K562 (cell line): ENCODE data around the gene CITED2. TPM values are rescaled to one million over a fixed set of nuclear protein-coding genes. Genes with fewer than 3 reads are reported as not detected.

Experiments
- CBX8 ChIP-seq: fragments of 200-600 bp; sonication (generic); IDR thresholded peaks from 2 replicates; pipeline ENCODE4 v1.6.1; 2012; ENCODE audit warnings: borderline replicate concordance, mixed run types, low read depth, mild to moderate bottlenecking, moderate library complexity, mixed read lengths, low read length, control low read depth, inconsistent platforms; ENCODE audit not compliant: poor library complexity, severe bottlenecking; ENCODE audit errors: extremely low read depth
- DPF2 ChIP-seq: fragments of 450-650 bp; IDR thresholded peaks from 2 replicates; pipeline ENCODE4 v1.6.1; 2016
- ELF4 ChIP-seq: fragments of 450-650 bp; formaldehyde crosslinking; IDR thresholded peaks from 2 replicates; pipeline ENCODE4 v1.4.0; 2022; ENCODE audit warnings: missing genetic modification characterization
- HNRNPL ChIP-seq: fragments of 200-400 bp; formaldehyde crosslinking; IDR thresholded peaks from 2 replicates; pipeline ENCODE4 v1.6.1; 2017; ENCODE audit warnings: low read depth, mild to moderate bottlenecking, low read length
- MAFG ChIP-seq: fragments of 450-650 bp; conservative IDR thresholded peaks from 2 replicates; pipeline ENCODE4 v1.6.1; 2016; ENCODE audit warnings: missing genetic modification characterization, missing compliant biosample characterization
- MEIS2 ChIP-seq: fragments of 450-650 bp; IDR thresholded peaks from 2 replicates; pipeline ENCODE4 v1.6.1; 2014; ENCODE audit warnings: mild to moderate bottlenecking; ENCODE audit not compliant: partially characterized antibody
- NCOA1 ChIP-seq: fragments of 450-650 bp; IDR thresholded peaks from 2 replicates; pipeline ENCODE4 v1.6.1; 2016; ENCODE audit warnings: low read depth
- PHTF2 ChIP-seq: fragments of 250-450 bp; sonication (Bioruptor Pico); IDR thresholded peaks from 2 replicates; pipeline ENCODE4 v1.5.0; 2021; ENCODE audit warnings: mild to moderate bottlenecking
- POLR2A ChIP-seq: fragments of 450-650 bp; conservative IDR thresholded peaks from 2 replicates; pipeline ENCODE4 v1.6.1; 2016
- RBM15 ChIP-seq: fragments of 200-400 bp; formaldehyde crosslinking; IDR thresholded peaks from 2 replicates; pipeline ENCODE4 v1.6.1; 2018; ENCODE audit warnings: mild to moderate bottlenecking, low read length, moderate library complexity; ENCODE audit not compliant: insufficient read depth
- SIRT6 ChIP-seq: IDR thresholded peaks from one replicate; pipeline ENCODE4 v1.6.1; 2012; ENCODE audit warnings: low read depth, mild to moderate bottlenecking, control low read depth, inconsistent platforms, low read length, moderate library complexity
- SOX6 ChIP-seq: fragments of 450-650 bp; IDR thresholded peaks from 2 replicates; pipeline ENCODE4 v1.6.1; 2014; ENCODE audit warnings: mild to moderate bottlenecking
- SPI1 ChIP-seq: IDR thresholded peaks from 2 replicates; pipeline ENCODE4 v1.6.1; 2011; ENCODE audit warnings: low read depth, low read length, control low read depth, borderline replicate concordance
- TBL1XR1 ChIP-seq, 2 experiments: IDR thresholded peaks; 2 replicates each; pipeline ENCODE4 v1.6.1; 2012; ENCODE audit warnings: improper control_type of control experiment in 2 of 2, low read length in 2 of 2, mild to moderate bottlenecking in 1 of 2
- YBX1 ChIP-seq: fragments of 450-650 bp; IDR thresholded peaks from 2 replicates; pipeline ENCODE4 v1.7.1; 2016; ENCODE audit warnings: mild to moderate bottlenecking
- ZFPM2 ChIP-seq: fragments of 250-450 bp; sonication (Bioruptor Pico); IDR thresholded peaks from 2 replicates; pipeline ENCODE4 v1.5.1; 2022; ENCODE audit warnings: mild to moderate bottlenecking
- ZNF212 ChIP-seq: fragments of 450-650 bp; formaldehyde crosslinking; IDR thresholded peaks from 2 replicates; pipeline ENCODE4 v1.4.0; 2020; ENCODE audit warnings: mild to moderate bottlenecking
- ZNF316 ChIP-seq: fragments of 450-650 bp; IDR thresholded peaks from 2 replicates; pipeline ENCODE4 v1.6.1; 2016
- ZNF551 ChIP-seq: fragments of 250-450 bp; sonication (Bioruptor Pico); IDR thresholded peaks from 2 replicates; pipeline ENCODE4 v1.5.0; 2021; ENCODE audit warnings: mild to moderate bottlenecking, moderate library complexity
- ZNF644 ChIP-seq: fragments of 200-800 bp; sonication (Bioruptor generic); IDR thresholded peaks from 2 replicates; pipeline ENCODE4 v1.6.1; 2016; ENCODE audit warnings: low read depth, missing genetic modification characterization, missing compliant biosample characterization
- polyA plus RNA-seq, 8 experiments: library from polyadenylated mRNA; depleted of rRNA in 4 of 8; stranded (reverse) in 5 of 8; unstranded in 3 of 8; fragments of >200 nt; fragmentation: Nextera tagmentation in 2 of 8; fragmentation: Illumina TruSeq in 1 of 8; extraction: Ambion mirVana in 2 of 8; extraction: Trizol in 1 of 8; gene quantifications; 2 replicates each; pipeline versions ENCODE4 v1.2.1 to v1.2.3, GENCODE V29; 2011 to 2014; ENCODE audit warnings: inconsistent platforms in 1 of 8, missing spikeins in 1 of 8
- total RNA-seq, 7 experiments: library from RNA; depleted of rRNA in 6 of 7; stranded (reverse); fragments of >200 nt in 6 of 7; fragmentation: Illumina TruSeq in 2 of 7; extraction: Trizol in 2 of 7; gene quantifications; 2 replicates each; pipeline versions ENCODE4 v1.2.1 to v1.2.3, GENCODE V29; 2011 to 2021; ENCODE audit warnings: low replicate concordance in 1 of 7
- TF ChIP-seq, protein P1 (sequence below): fragments of 450-650 bp; IDR thresholded peaks from 2 replicates; pipeline ENCODE4 v1.7.0; 2016; ENCODE audit warnings: borderline replicate concordance
- TF ChIP-seq, protein P2 (sequence below): fragments of 450-650 bp; formaldehyde crosslinking; IDR thresholded peaks from 2 replicates; pipeline ENCODE4 v1.4.0; 2020; ENCODE audit warnings: mild to moderate bottlenecking, moderate library complexity
- TF ChIP-seq, protein P3 (sequence below), 2 experiments: fragments of 200-800 bp in 1 of 2; sonication (Bioruptor generic) in 1 of 2; sonication (generic) in 1 of 2; formaldehyde crosslinking in 1 of 2; IDR thresholded peaks in 1 of 2; conservative IDR thresholded peaks in 1 of 2; 2 replicates each; pipeline versions ENCODE4 v1.5.0 to v1.6.1; 2016 to 2020; ENCODE audit warnings: missing compliant biosample characterization in 1 of 2, missing genetic modification characterization in 1 of 2, missing genetic modification reagents in 1 of 2

CITED2 gene
- total and polyA plus RNA-seq, 9 of the 15 experiments (the other 6 are each of a cell fraction or from before 2014, with no cell fraction given) = 0.21 to 86.1 (median 17.5) TPM

DNA sequence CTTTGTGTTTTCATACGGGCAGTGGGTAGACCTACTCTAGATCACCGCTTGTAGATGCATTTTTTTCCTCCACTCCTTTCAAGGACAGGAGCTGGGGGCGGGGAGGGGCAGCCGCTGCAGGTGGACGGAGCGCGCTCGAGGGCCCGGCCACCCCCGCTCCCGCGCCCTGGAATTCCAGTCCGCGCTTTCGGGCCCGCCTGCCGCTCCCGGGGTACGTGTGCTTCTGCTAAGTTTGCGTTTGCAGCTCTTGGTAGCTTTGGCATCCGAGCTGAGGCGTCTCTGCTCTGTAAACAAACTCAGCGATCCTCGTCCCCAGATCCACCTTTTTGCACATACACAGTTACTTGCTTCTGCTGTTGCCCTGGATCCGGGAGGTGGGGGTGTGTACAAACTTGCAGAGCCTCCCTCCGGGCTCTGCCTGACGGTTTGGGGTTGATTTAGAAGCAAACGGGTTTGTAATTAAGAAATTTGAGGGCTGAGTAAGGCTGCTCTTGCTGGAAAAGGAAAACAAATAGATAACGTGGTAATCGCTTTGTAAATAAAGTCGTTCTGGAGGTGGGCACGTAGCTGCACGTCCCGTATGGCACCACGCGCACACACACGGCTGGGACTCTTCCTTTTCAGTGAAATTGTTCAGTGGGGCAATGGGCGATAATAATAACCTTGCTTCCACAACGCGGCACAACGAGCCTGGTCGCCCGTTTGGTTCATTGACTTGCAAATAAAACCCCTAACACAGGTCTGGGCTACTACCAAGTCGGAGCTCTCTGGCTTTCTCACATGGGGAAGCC, 973 bp upstream of the CITED2 start (continued):
- TF ChIP-seq, protein P1, sequence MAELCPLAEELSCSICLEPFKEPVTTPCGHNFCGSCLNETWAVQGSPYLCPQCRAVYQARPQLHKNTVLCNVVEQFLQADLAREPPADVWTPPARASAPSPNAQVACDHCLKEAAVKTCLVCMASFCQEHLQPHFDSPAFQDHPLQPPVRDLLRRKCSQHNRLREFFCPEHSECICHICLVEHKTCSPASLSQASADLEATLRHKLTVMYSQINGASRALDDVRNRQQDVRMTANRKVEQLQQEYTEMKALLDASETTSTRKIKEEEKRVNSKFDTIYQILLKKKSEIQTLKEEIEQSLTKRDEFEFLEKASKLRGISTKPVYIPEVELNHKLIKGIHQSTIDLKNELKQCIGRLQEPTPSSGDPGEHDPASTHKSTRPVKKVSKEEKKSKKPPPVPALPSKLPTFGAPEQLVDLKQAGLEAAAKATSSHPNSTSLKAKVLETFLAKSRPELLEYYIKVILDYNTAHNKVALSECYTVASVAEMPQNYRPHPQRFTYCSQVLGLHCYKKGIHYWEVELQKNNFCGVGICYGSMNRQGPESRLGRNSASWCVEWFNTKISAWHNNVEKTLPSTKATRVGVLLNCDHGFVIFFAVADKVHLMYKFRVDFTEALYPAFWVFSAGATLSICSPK = no peak
- TF ChIP-seq ZNF316 = 0 out of 2 replicates have a peak, but pooled peaks have one; percentile 31
- no peak for TF ChIP-seq HNRNPL
- TF ChIP-seq YBX1 = no peak
- peak; percentile 78 for TF ChIP-seq POLR2A
- TF ChIP-seq ELF4 = no peak
- TF ChIP-seq TBL1XR1 (IDR thresholded peaks at IDR 0.05; ENCODE audit: low read length in 2 of 2) = peak in 1 of 2 experiments; percentile 73; a peak in 3 of 4 replicates
- no peak for TF ChIP-seq RBM15
- peak; percentile 66; the same call in 1 of the 2 replicates for TF ChIP-seq DPF2
- no peak; the same call in 1 of the 2 replicates for TF ChIP-seq MAFG
- TF ChIP-seq NCOA1 = 0 out of 2 replicates have a peak, but pooled peaks have one; percentile 33
- no peak for TF ChIP-seq ZNF644 (tag)
- no peak for TF ChIP-seq SIRT6
- TF ChIP-seq, protein P2, sequence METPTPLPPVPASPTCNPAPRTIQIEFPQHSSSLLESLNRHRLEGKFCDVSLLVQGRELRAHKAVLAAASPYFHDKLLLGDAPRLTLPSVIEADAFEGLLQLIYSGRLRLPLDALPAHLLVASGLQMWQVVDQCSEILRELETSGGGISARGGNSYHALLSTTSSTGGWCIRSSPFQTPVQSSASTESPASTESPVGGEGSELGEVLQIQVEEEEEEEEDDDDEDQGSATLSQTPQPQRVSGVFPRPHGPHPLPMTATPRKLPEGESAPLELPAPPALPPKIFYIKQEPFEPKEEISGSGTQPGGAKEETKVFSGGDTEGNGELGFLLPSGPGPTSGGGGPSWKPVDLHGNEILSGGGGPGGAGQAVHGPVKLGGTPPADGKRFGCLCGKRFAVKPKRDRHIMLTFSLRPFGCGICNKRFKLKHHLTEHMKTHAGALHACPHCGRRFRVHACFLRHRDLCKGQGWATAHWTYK (CRISPR knock-in tag) = no peak
- TF ChIP-seq ZNF551 (CRISPR knock-in tag) = no peak
- no peak for TF ChIP-seq PHTF2 (CRISPR knock-in tag)
- no peak for TF ChIP-seq ZNF212 (CRISPR knock-in tag)
- TF ChIP-seq CBX8 = no peak
- TF ChIP-seq SPI1 = no peak
- TF ChIP-seq ZFPM2 (CRISPR knock-in tag) = no peak
- TF ChIP-seq, protein P3, sequence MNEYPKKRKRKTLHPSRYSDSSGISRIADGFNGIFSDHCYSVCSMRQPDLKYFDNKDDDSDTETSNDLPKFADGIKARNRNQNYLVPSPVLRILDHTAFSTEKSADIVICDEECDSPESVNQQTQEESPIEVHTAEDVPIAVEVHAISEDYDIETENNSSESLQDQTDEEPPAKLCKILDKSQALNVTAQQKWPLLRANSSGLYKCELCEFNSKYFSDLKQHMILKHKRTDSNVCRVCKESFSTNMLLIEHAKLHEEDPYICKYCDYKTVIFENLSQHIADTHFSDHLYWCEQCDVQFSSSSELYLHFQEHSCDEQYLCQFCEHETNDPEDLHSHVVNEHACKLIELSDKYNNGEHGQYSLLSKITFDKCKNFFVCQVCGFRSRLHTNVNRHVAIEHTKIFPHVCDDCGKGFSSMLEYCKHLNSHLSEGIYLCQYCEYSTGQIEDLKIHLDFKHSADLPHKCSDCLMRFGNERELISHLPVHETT (CRISPR knock-in tag; conservative IDR thresholded peaks at IDR 0.05 in 1 of 2, IDR thresholded peaks at IDR 0.05 in 1 of 2) = no peak
- peak; percentile 72 for TF ChIP-seq SOX6
- peak; percentile 34 for TF ChIP-seq MEIS2
